Erythroblast (primary cell): ENCODE measurements around the gene PRAMEF6.
"Not testable (repeated sequence)": the region's sequence is repeated elsewhere in the genome, so short reads cannot be mapped to it uniquely, and the experiment has no call there.

Experiments used
- GATA1 ChIP-seq: IDR thresholded peaks from 2 replicates; pipeline ENCODE4 v1.6.1; 2011; ENCODE audit warnings: low read depth, mild to moderate bottlenecking, control low read depth, low read length, moderate library complexity
- POLR2A ChIP-seq: IDR thresholded peaks from 2 replicates; pipeline ENCODE4 v1.6.1; 2011; ENCODE audit warnings: mild to moderate bottlenecking, low read length

GRCh38 chr1:12899186-12899585 lies 48.2 kb downstream of the PRAMEF6 start:
- not testable (repeated sequence) for TF ChIP-seq POLR2A, GATA1
